ENCODE data around the gene SLC2A6. TPM values are rescaled to one million over a fixed set of nuclear protein-coding genes. Genes with fewer than 3 reads are reported as not detected.

The SLC2A6 gene
- total RNA-seq, 1 donor from 2014 or later: 37.4 TPM

- Mint-ChIP-seq H3K27ac (no peak overlapping the region), H3K27me3 (peaks cover 7% of the 10 kb centered on the region), H3K9me3 (no peaks in the 10 kb centered on the region), H3K36me3 (ENCODE audit: low read depth) (no peaks in the 10 kb centered on the region), H3K4me3 (no peak overlapping the region), H3K4me1 (no peaks in the 10 kb centered on the region)
- ATAC-seq (ENCODE audit: low read depth): no peak
- intact Hi-C loops (cut with micrococcal nuclease): no loop called here
- no peak for DNase-seq
- POLR2A ChIA-PET: no interaction called here
- CTCF ChIA-PET: no interaction called here
- no peak for TF ChIP-seq CTCF (IDR thresholded peaks at IDR 0.05)
Measured at GRCh38 chr9:133514460-133515239, 35.8 kb upstream of the SLC2A6 start.

- CTCF ChIA-PET: no interaction called here
- Mint-ChIP-seq H3K36me3 (ENCODE audit: low read depth) (no peaks in the 10 kb centered on the region), H3K4me3 (no peak overlapping the region), H3K27me3 (peaks cover 4% of the 10 kb centered on the region), H3K27ac (no peak overlapping the region), H3K9me3 (no peaks in the 10 kb centered on the region), H3K4me1 (no peaks in the 10 kb centered on the region)
- DNase-seq: no peak
- no peak for ATAC-seq (ENCODE audit: low read depth)
- intact Hi-C loops (cut with micrococcal nuclease): no loop called here
- TF ChIP-seq CTCF (IDR thresholded peaks at IDR 0.05): no peak
- POLR2A ChIA-PET: no interaction called here
Measured at GRCh38 chr9:133513214-133514100, 34.6 kb upstream of the SLC2A6 start.

- peaks cover 4% of the 10 kb centered on the region for H3K27me3 Mint-ChIP-seq
- ChIA-PET CTCF (no interaction called here), POLR2A (interaction anchor here (0.6 kb wide), 1 partner anchor 296 kb away, joined by 3 read pairs; no protein-coding TSS in a partner anchor)
- intact Hi-C loops (cut with micrococcal nuclease): no loop called here
- H3K4me3 Mint-ChIP-seq: no peak overlapping the region
- DNase-seq (no peak), ATAC-seq (ENCODE audit: low read depth) (no peak)
- no peaks in the 10 kb centered on the region for H3K36me3 Mint-ChIP-seq (ENCODE audit: low read depth)
- no peak for TF ChIP-seq CTCF (IDR thresholded peaks at IDR 0.05)
- H3K4me1 Mint-ChIP-seq: no peaks in the 10 kb centered on the region
- H3K27ac Mint-ChIP-seq: no peak overlapping the region
- H3K9me3 Mint-ChIP-seq: no peaks in the 10 kb centered on the region
Measured at GRCh38 chr9:133512253-133513213, 33.6 kb upstream of the SLC2A6 start.

- intact Hi-C loops (cut with micrococcal nuclease): no loop called here
- ChIA-PET POLR2A (no interaction called here), CTCF (no interaction called here)
- Mint-ChIP-seq H3K27ac (no peak overlapping the region), H3K9me3 (no peaks in the 10 kb centered on the region), H3K36me3 (ENCODE audit: low read depth) (no peaks in the 10 kb centered on the region), H3K4me3 (no peak overlapping the region), H3K27me3 (peaks cover 8% of the 10 kb centered on the region), H3K4me1 (no peaks in the 10 kb centered on the region)
- ATAC-seq (ENCODE audit: low read depth): no peak
- no peak for TF ChIP-seq CTCF (IDR thresholded peaks at IDR 0.05)
- no peak for DNase-seq
Measured at GRCh38 chr9:133511607-133512006, 32.7 kb upstream of the SLC2A6 start.

All from activated B cell treated with CpG ODN at 0.5 μM for 24 hours (primary cell).